Small intestine (tissue), 7 donors: ENCODE data around the gene HMGN1. TPM values are rescaled to one million over a fixed set of nuclear protein-coding genes. Genes with fewer than 3 reads are reported as not detected.

Experiments
- DNase-seq, 2 donors: peaks; one replicate each; pipeline versions ENCODE4 v3.0.0 to v3.0.0-alpha.2; 2013
- FAIRE-seq: peaks from 2 replicates; lab custom pipeline; 2012; peaks lifted over from hg19 to GRCh38; lab: Jason Lieb, UNC
- H3K27ac ChIP-seq, 3 donors: one replicate each; pipeline ENCODE4 v1.5.1; 2013; ENCODE audit warnings: low read length in 2 of 3, mild to moderate bottlenecking in 2 of 3, control low read depth in 1 of 3, inconsistent platforms in 1 of 3, low read depth in 1 of 3, moderate library complexity in 1 of 3
- H3K27me3 ChIP-seq, 3 donors: one replicate each; pipeline ENCODE4 v1.6.1; 2013; ENCODE audit warnings: low read length in 3 of 3, inconsistent platforms in 1 of 3; ENCODE audit not compliant: control insufficient read depth in 3 of 3, insufficient read depth in 3 of 3
- H3K36me3 ChIP-seq, 3 donors: one replicate each; pipeline ENCODE4 v1.6.1; 2013; ENCODE audit warnings: low read length in 3 of 3, inconsistent platforms in 1 of 3, low read depth in 1 of 3, mild to moderate bottlenecking in 1 of 3, moderate library complexity in 1 of 3; ENCODE audit not compliant: control insufficient read depth in 3 of 3, insufficient read depth in 2 of 3
- H3K4me1 ChIP-seq, 3 donors: one replicate each; pipeline ENCODE4 v1.6.1; 2013; ENCODE audit warnings: low read length in 2 of 3, inconsistent platforms in 1 of 3, low read depth in 1 of 3, mild to moderate bottlenecking in 1 of 3, moderate library complexity in 1 of 3; ENCODE audit not compliant: control insufficient read depth in 3 of 3, insufficient read depth in 2 of 3
- H3K4me3 ChIP-seq, 3 donors: one replicate each; pipeline ENCODE4 v1.5.1; 2013; ENCODE audit warnings: low read length in 3 of 3, control low read depth in 1 of 3, inconsistent platforms in 1 of 3, low read depth in 1 of 3, mild to moderate bottlenecking in 1 of 3, moderate library complexity in 1 of 3
- H3K9me3 ChIP-seq, 2 donors: one replicate each; pipeline ENCODE4 v1.6.1; 2013; ENCODE audit warnings: low read depth in 1 of 2, low read length in 1 of 2; ENCODE audit not compliant: control insufficient read depth in 2 of 2, insufficient read depth in 1 of 2
- WGBS, 3 donors: extraction: QIAGEN DNeasy Blood & Tissue Kit; methylation state at CpG; one replicate each; pipeline ENCODE4 v1.1.7; 2013; 5-methylcytosine and 5-hydroxymethylcytosine counted together
- polyA plus RNA-seq, 4 donors: library from polyadenylated mRNA; stranded (reverse) in 3 of 4; unstranded in 1 of 4; fragments of 200-250 nt in 3 of 4; fragments of 120-200 nt in 1 of 4; gene quantifications; one replicate each; pipeline versions ENCODE4 v1.2.1 to v1.2.3, GENCODE V29; 2013
- donor health status: healthy with polysubstance abuse.
- donor health status: control.
- donor health status: control.
- donor health status: Bipolar disorder and iron deficiency.
- donor health status: healthy.

Gene HMGN1
- polyA plus RNA-seq, 4 donors, result 126 to 396 (median 185) TPM

GRCh38 chr21:39339231-39339630 is 9.7 kb downstream of the HMGN1 start:
- WGBS, 3 donors, result 90 to 93% (median 91%) methylated on average over 2 of the region's 2 CpGs
- H3K4me3 ChIP-seq, result no peak overlapping the region
- no peaks in the 10 kb centered on the region for H3K4me1 ChIP-seq
- no peaks in the 10 kb centered on the region for H3K9me3 ChIP-seq
- H3K27ac ChIP-seq, result no peak overlapping the region
- FAIRE-seq, result no peak
- H3K27me3 ChIP-seq, result no peaks in the 10 kb centered on the region
- H3K36me3 ChIP-seq, result peaks cover 5 to 12% (median 10%) of the 10 kb centered on the region in 3 donors
- DNase-seq, result no peak

- DNase-seq, result no peak
- H3K9me3 ChIP-seq, result no peaks in the 10 kb centered on the region
- peaks cover 0 to 2% (median 2%) of the 10 kb centered on the region in 3 donors for H3K4me1 ChIP-seq
- peaks cover 4 to 5% (median 5%) of the 10 kb centered on the region in 3 donors for H3K36me3 ChIP-seq
- no peak for FAIRE-seq
- WGBS, 3 donors, result 83 to 94% (median 87%) methylated on average over 13 of the region's 13 CpGs
- H3K27ac ChIP-seq, result no peak overlapping the region
- H3K27me3 ChIP-seq, result no peaks in the 10 kb centered on the region
- no peak overlapping the region for H3K4me3 ChIP-seq
These were observed 12.4 kb downstream of the HMGN1 start for GRCh38 chr21:39336457-39337008.

DNA sequence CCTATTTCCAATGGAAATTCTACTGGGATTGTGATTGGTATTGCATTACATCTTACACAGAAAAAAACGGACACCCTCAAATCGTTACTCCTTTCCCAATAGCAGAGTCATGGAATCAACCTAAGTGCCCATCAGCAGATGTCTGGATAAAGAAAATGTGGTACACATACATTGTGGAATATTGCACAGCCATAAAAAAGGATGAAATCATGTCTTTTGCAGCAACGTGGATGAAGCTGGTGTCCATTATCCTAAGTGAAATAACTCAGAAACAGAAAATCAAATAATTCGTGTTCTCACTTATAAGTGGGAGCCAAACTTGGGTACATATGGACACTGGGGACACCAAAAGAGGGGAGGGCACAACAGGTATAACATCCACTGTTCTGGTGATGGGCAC is 14.3 kb downstream of the HMGN1 start:
- 93 to 98% (median 96%) methylated on average over 4 of the region's 4 CpGs for WGBS, 3 donors
- DNase-seq (no peak), FAIRE-seq (no peak)
- H3K4me3 ChIP-seq, result no peak overlapping the region
- H3K27ac ChIP-seq, result no peak overlapping the region
- no peaks in the 10 kb centered on the region for H3K27me3 ChIP-seq
- peaks cover 0 to 2% (median 2%) of the 10 kb centered on the region in 3 donors for H3K4me1 ChIP-seq
- no peaks in the 10 kb centered on the region for H3K36me3 ChIP-seq
- no peaks in the 10 kb centered on the region for H3K9me3 ChIP-seq

- Histone ChIP-seq H3K27me3 (no peaks in the 10 kb centered on the region), H3K4me1 (peaks cover 0 to 2% (median 2%) of the 10 kb centered on the region in 3 donors), H3K36me3 (no peaks in the 10 kb centered on the region), H3K9me3 (no peaks in the 10 kb centered on the region), H3K4me3 (no peak overlapping the region), H3K27ac (no peak overlapping the region)
- WGBS, 3 donors, result 22 to 50% (median 43%) methylated on average over 8 of the region's 8 CpGs
- DNase-seq, result peak; percentile 47 to 56
- no peak for FAIRE-seq
These were observed 16.7 kb downstream of the HMGN1 start for GRCh38 chr21:39332175-39332574.

GRCh38 chr21:39330001-39330400 is 18.9 kb downstream of the HMGN1 start:
- no peak for FAIRE-seq
- H3K4me3 ChIP-seq, result no peak overlapping the region
- no peak overlapping the region for H3K27ac ChIP-seq
- H3K4me1 ChIP-seq, result peaks cover 0 to 2% (median 2%) of the 10 kb centered on the region in 3 donors
- no peaks in the 10 kb centered on the region for H3K27me3 ChIP-seq
- 38 to 68% (median 54%) methylated on average over 6 of the region's 6 CpGs for WGBS, 3 donors
- H3K9me3 ChIP-seq, result no peaks in the 10 kb centered on the region
- DNase-seq, result no peak
- no peaks in the 10 kb centered on the region for H3K36me3 ChIP-seq

DNA sequence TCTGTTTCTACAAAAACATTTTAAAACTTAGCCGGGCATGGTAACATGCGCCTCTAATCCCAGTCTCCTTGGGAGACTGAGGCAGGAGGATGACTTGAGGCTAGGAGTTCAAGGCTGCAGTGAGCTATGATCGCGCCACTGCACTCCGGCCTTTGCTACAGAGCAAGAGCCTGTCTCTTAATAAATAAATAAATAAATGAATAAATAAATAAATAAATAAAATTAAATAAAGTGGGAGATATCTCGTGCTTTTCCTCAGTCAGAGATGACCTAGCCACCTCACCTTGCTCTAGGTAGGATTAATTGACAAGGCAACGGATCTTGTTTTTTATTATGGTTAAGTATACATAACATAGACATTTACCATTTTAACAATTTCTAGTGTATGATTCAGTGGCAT is 21.2 kb downstream of the HMGN1 start:
- peaks cover 0 to 2% (median 2%) of the 10 kb centered on the region in 3 donors for H3K4me1 ChIP-seq
- H3K27ac ChIP-seq, result no peak overlapping the region
- no peak overlapping the region for H3K4me3 ChIP-seq
- H3K36me3 ChIP-seq, result no peaks in the 10 kb centered on the region
- H3K27me3 ChIP-seq, result no peaks in the 10 kb centered on the region
- no peak for FAIRE-seq
- WGBS, 3 donors, result 93 to 96% (median 94%) methylated on average over 7 of the region's 7 CpGs
- DNase-seq, result no peak
- H3K9me3 ChIP-seq, result no peaks in the 10 kb centered on the region

DNA sequence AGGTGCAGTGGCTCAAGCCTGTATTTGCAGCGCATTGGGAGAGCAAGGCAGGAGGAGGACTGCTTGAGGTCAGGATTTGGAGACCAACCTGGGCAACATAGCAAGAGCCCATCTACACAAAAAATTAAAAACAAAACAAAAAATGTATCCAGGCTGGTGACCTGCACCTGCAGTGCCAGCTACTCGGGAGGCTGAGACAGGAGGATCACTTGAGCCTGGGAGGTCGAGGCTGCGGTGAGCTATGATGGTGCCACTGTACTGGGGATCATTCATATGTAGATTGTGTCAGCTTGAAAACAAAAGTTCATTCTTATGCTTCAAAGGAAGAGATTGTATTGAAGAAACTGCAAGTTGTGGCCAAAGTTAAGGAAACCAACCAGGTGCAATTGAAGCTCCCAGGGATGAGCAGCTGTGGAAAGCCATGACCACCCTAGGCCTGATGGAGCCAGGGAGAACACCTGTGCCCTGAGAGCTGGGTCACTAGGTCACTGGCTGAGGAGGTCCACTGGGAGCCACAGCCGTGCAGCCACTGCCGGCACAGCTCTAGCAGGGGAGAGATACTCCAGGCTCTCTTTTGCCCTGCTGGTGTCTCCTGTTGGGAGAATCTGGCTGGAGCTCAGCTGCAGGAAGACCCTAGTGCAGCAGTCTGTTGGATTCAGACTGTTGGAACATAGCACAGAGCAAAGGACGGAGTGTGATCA is 22.1 kb downstream of the HMGN1 start:
- Histone ChIP-seq H3K4me3 (no peak overlapping the region), H3K9me3 (no peaks in the 10 kb centered on the region), H3K27ac (no peak overlapping the region), H3K27me3 (no peaks in the 10 kb centered on the region), H3K36me3 (no peaks in the 10 kb centered on the region), H3K4me1 (peaks cover 0 to 2% (median 0%) of the 10 kb centered on the region in 3 donors)
- FAIRE-seq (no peak), DNase-seq (no peak)
- 90 to 95% (median 93%) methylated on average over 7 of the region's 7 CpGs for WGBS, 3 donors

GRCh38 chr21:39325458-39325857 is 23.4 kb downstream of the HMGN1 start:
- Histone ChIP-seq H3K27me3 (no peaks in the 10 kb centered on the region), H3K36me3 (no peaks in the 10 kb centered on the region), H3K9me3 (no peaks in the 10 kb centered on the region), H3K4me3 (no peak overlapping the region), H3K27ac (no peak overlapping the region), H3K4me1 (no peaks in the 10 kb centered on the region)
- 90 to 99% (median 97%) methylated on average over 4 of the region's 4 CpGs for WGBS, 3 donors
- DNase-seq (no peak), FAIRE-seq (no peak)
